Nephron (organoid): ENCODE measurements around the gene DNAJC12.
"Not testable (repeated sequence)": the region's sequence is repeated elsewhere in the genome, so short reads cannot be mapped to it uniquely, and the experiment has no call there.

ENCODE experiments used
- H3K27ac Mint-ChIP-seq, 3 experiments: 2 replicates each; pipeline ENCODE4 v1.8.0; 2020; ENCODE audit warnings: mixed read lengths in 3 of 3, mild to moderate bottlenecking in 2 of 3, moderate library complexity in 1 of 3
- H3K27me3 Mint-ChIP-seq: 2 replicates; pipeline ENCODE4 v1.8.0; 2021; ENCODE audit warnings: low read depth, mild to moderate bottlenecking, moderate library complexity, mixed read lengths
- H3K36me3 Mint-ChIP-seq: 2 replicates; pipeline ENCODE4 v1.8.0; 2020; ENCODE audit warnings: low read depth, mixed read lengths
- H3K4me1 Mint-ChIP-seq: 2 replicates; pipeline ENCODE4 v1.8.0; 2020; ENCODE audit warnings: mixed read lengths
- H3K4me3 Mint-ChIP-seq, 3 experiments: 2 replicates each; pipeline ENCODE4 v1.8.0; 2020; ENCODE audit warnings: mild to moderate bottlenecking in 3 of 3, mixed read lengths in 3 of 3, moderate library complexity in 2 of 3
- H3K9me3 Mint-ChIP-seq: 2 replicates; pipeline ENCODE4 v1.8.0; 2020; ENCODE audit warnings: mixed read lengths
- CTCF ChIP-seq, 3 experiments: fragments of 200-600 bp; sonication (generic); IDR thresholded peaks; one replicate each; pipeline ENCODE4 v1.5.0; 2021; ENCODE audit warnings: antibody characterized with exemption in 3 of 3; ENCODE audit not compliant: unreplicated experiment in 3 of 3

DNAJC12 gene

DNA sequence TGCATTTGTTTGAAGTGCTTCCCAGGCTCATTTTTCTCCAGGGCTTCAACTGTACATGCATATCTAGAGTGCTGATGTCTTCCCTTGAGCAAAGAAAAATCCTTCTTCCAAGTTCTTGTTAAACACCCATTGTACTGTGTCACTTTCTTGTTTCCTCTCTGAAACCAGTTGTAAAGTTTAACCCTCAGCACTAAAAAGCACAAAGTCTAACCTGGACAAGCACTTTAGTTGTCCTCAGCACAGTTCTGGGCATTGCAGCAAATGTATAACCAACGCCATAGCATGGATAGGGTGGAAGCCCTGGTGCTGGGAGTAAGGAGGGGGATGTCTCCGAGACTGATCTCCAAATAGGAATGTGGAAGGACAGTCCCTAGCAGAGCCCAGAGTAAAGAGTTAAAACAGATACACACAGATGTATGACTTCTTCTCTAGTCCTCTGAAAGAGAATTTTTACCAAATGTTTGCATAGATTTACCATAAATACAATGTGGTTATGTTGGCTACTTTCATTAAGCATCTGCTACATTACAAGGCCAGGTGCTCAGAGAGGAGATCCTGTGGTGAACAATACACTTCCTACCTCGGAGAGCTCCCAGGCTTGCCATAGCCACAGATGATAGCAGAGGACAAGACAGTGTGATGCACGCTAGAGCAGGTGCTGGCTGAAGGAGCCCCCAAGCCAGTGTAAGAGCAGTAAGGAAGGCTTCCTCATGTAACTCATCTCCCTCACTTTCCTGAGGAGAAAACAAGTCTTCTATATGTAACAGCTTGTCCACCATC lies 57.0 kb downstream of the DNAJC12 start:
- no peak overlapping the region for H3K27ac Mint-ChIP-seq
- H3K4me1 Mint-ChIP-seq, result peaks cover 10% of the 10 kb centered on the region
- no peak overlapping the region for H3K4me3 Mint-ChIP-seq
- H3K27me3 Mint-ChIP-seq, result peaks cover 10% of the 10 kb centered on the region
- H3K9me3 Mint-ChIP-seq, result no peaks in the 10 kb centered on the region
- TF ChIP-seq CTCF (IDR thresholded peaks at IDR 0.05; ENCODE audit: unreplicated experiment in 3 of 3), result no peak
- H3K36me3 Mint-ChIP-seq, result no peaks in the 10 kb centered on the region

DNA sequence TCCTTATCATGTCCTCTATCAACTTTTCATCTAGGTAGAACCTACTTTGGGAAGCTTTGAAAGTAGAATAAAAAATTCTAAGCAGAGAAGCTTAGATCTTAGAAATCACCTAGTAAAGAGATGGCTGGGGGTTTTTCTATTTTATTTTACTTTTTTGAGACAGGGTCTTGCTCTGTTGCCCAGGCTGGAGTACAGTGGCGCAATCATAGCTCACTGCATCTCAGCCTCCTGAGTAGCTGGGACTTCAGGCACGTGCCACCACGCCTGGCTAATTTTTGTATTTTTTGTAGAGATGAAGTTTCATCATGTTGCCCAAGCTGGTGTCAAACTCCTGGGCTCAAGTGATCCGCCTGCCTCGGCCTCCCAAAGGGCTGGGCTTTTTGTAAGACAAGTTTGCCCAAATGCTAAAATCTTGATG lies 57.8 kb downstream of the DNAJC12 start:
- H3K9me3 Mint-ChIP-seq, H3K4me1 Mint-ChIP-seq, H3K36me3 Mint-ChIP-seq, H3K27me3 Mint-ChIP-seq, H3K4me3 Mint-ChIP-seq: not testable (repeated sequence)
- peak overlapping the region in 1 of 3 experiments; percentile 0 for H3K27ac Mint-ChIP-seq

GRCh38 chr10:67779465-67780203 lies 58.4 kb downstream of the DNAJC12 start:
- Mint-ChIP-seq H3K27ac (peak overlapping the region in 2 of 3 experiments; percentile 0), H3K4me3 (no peak overlapping the region), H3K27me3 (peaks cover 10% of the 10 kb centered on the region), H3K4me1 (peaks cover 10% of the 10 kb centered on the region), H3K36me3 (no peaks in the 10 kb centered on the region), H3K9me3 (no peaks in the 10 kb centered on the region)
- peak; percentile 79 to 82 (median 81) for TF ChIP-seq CTCF (IDR thresholded peaks at IDR 0.05; ENCODE audit: unreplicated experiment in 3 of 3)

- no peaks in the 10 kb centered on the region for H3K27me3 Mint-ChIP-seq
These were observed 61.6 kb downstream of the DNAJC12 start for GRCh38 chr10:67776371-67776770.

DNA sequence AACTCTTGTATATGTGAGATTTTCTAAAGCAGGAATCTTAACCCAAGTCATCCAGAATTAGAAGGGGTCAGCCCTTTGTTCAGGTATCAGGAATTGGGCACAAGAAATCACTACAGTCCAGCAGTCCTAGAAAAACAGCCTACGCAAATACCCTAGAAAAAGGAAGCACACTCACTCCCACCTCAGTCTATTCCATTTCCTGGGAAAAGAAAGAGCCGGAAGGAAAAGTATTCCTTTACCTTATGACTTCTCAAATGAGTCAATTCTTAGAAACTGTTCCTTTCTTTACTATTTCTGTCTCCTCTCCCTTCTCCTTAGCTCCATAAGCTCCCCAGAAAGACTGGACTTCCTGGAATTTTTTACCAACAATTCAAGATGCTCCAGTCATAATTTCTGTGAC lies 62.7 kb downstream of the DNAJC12 start:
- no peaks in the 10 kb centered on the region for H3K27me3 Mint-ChIP-seq
- TF ChIP-seq CTCF (IDR thresholded peaks at IDR 0.05; ENCODE audit: unreplicated experiment in 3 of 3), result no peak
- peaks cover 5% of the 10 kb centered on the region for H3K4me1 Mint-ChIP-seq
- H3K27ac Mint-ChIP-seq, result no peak overlapping the region
- H3K9me3 Mint-ChIP-seq, result no peaks in the 10 kb centered on the region
- no peak overlapping the region for H3K4me3 Mint-ChIP-seq
- H3K36me3 Mint-ChIP-seq, result no peaks in the 10 kb centered on the region

More at GRCh38 chr10:67776371-67776770, 61.6 kb downstream of the DNAJC12 start:
- H3K4me3 Mint-ChIP-seq, result no peak overlapping the region
- H3K36me3 Mint-ChIP-seq, result no peaks in the 10 kb centered on the region
- no peak for TF ChIP-seq CTCF (IDR thresholded peaks at IDR 0.05; ENCODE audit: unreplicated experiment in 3 of 3)
- no peak overlapping the region for H3K27ac Mint-ChIP-seq
- H3K4me1 Mint-ChIP-seq, result peaks cover 5% of the 10 kb centered on the region
- H3K9me3 Mint-ChIP-seq, result no peaks in the 10 kb centered on the region

- Mint-ChIP-seq H3K27me3 (peaks cover 4% of the 10 kb centered on the region), H3K9me3 (no peaks in the 10 kb centered on the region), H3K4me1 (no peaks in the 10 kb centered on the region), H3K4me3 (no peak overlapping the region), H3K27ac (no peak overlapping the region), H3K36me3 (no peaks in the 10 kb centered on the region)
- no peak for TF ChIP-seq CTCF (IDR thresholded peaks at IDR 0.05; ENCODE audit: unreplicated experiment in 3 of 3)
These were observed 65.0 kb downstream of the DNAJC12 start for GRCh38 chr10:67772894-67773511.
